Transverse colon (tissue), 4 donors: ENCODE results near the gene APMAP.

Experiments
- CTCF ChIP-seq, 5 experiments: fragments of 200-600 bp in 3 of 5; fragments of 450-650 bp in 2 of 5; sonication (generic) in 3 of 5; IDR thresholded peaks; 1 replicate in 2 of 5; 2 replicates in 3 of 5; pipeline ENCODE4 v1.5.1; 2016 to 2017; ENCODE audit warnings: antibody characterized with exemption in 5 of 5, inconsistent platforms in 3 of 5, mild to moderate bottlenecking in 2 of 5, moderate library complexity in 1 of 5
- EP300 ChIP-seq: sonication (generic); formaldehyde crosslinking; IDR thresholded peaks from one replicate; pipeline ENCODE4 v1.6.1; 2017; ENCODE audit warnings: antibody characterized with exemption, low read depth
- POLR2A ChIP-seq: fragments of 450-650 bp; IDR thresholded peaks from one replicate; pipeline ENCODE4 v1.6.1; 2016; ENCODE audit warnings: antibody characterized with exemption, mild to moderate bottlenecking, moderate library complexity
- POLR2AphosphoS5 ChIP-seq, 3 donors: sonication (generic); formaldehyde crosslinking; IDR thresholded peaks; one replicate each; pipeline ENCODE4 v1.6.1; 2016; ENCODE audit warnings: antibody characterized with exemption in 3 of 3

- TF ChIP-seq CTCF (IDR thresholded peaks at IDR 0.05) (no peak), POLR2AphosphoS5 (IDR thresholded peaks at IDR 0.05) (no peak), POLR2A (no peak), EP300 (no peak)
Observed at GRCh38 chr20:24990810-24991252, 1.7 kb downstream of the APMAP start.
